ENCODE data around the gene ATG5. TPM values are rescaled to one million over a fixed set of nuclear protein-coding genes. Genes with fewer than 3 reads are reported as not detected.

Gene ATG5
- total RNA-seq, 2 experiments from 2014 or later, result 25.7 to 28.5 TPM

GRCh38 chr6:106334646-106335448 lies 9.3 kb upstream of the ATG5 start:
- no peak overlapping the region for H3K4me3 Mint-ChIP-seq
- no peak overlapping the region for H3K27ac Mint-ChIP-seq
- H3K4me1 Mint-ChIP-seq, result peaks cover 6% of the 10 kb centered on the region
- POLR2A ChIA-PET, result interaction anchor here (0.6 to 1.3 kb wide), 3 partner anchors 9 to 698 kb away, joined by 3 to 5 read pairs (median 4); partner anchors contain the start of gene ATG5
- peaks cover 29% of the 10 kb centered on the region for H3K27me3 Mint-ChIP-seq
- peak; percentile 47 for DNase-seq
- peak; percentile 77 for ATAC-seq (ENCODE audit: low read depth)
- H3K9me3 Mint-ChIP-seq, result no peaks in the 10 kb centered on the region
- no peaks in the 10 kb centered on the region for H3K36me3 Mint-ChIP-seq

GRCh38 chr6:106324726-106325335 lies 729 bp downstream of the ATG5 start:
- peak overlapping the region; percentile 99 for H3K27ac Mint-ChIP-seq
- peaks cover 14% of the 10 kb centered on the region for H3K27me3 Mint-ChIP-seq
- H3K4me3 Mint-ChIP-seq, result peak overlapping the region; percentile 100
- no peaks in the 10 kb centered on the region for H3K9me3 Mint-ChIP-seq
- ATAC-seq (ENCODE audit: low read depth) (no peak), DNase-seq (no peak)
- H3K4me1 Mint-ChIP-seq, result peaks cover 30% of the 10 kb centered on the region
- peaks cover 13% of the 10 kb centered on the region for H3K36me3 Mint-ChIP-seq
- POLR2A ChIA-PET, result interaction anchor here (1.0 to 1.7 kb wide), 6 partner anchors 10 to 343 kb away, joined by 3 to 5 read pairs (median 4); no protein-coding TSS in a partner anchor

- H3K27me3 Mint-ChIP-seq, result no peaks in the 10 kb centered on the region
- H3K4me3 Mint-ChIP-seq, result no peak overlapping the region
- no peak overlapping the region for H3K27ac Mint-ChIP-seq
- no peak for ATAC-seq (ENCODE audit: low read depth)
- no peak for DNase-seq
- POLR2A ChIA-PET, result no interaction called here
- H3K4me1 Mint-ChIP-seq, result peaks cover 38% of the 10 kb centered on the region
- peaks cover 16% of the 10 kb centered on the region for H3K36me3 Mint-ChIP-seq
- H3K9me3 Mint-ChIP-seq, result no peaks in the 10 kb centered on the region
These were observed 3.6 kb downstream of the ATG5 start for GRCh38 chr6:106321940-106322339.

- H3K27me3 Mint-ChIP-seq, result no peaks in the 10 kb centered on the region
- H3K4me3 Mint-ChIP-seq, result no peak overlapping the region
- no peak overlapping the region for H3K27ac Mint-ChIP-seq
- H3K4me1 Mint-ChIP-seq, result peaks cover 36% of the 10 kb centered on the region
- H3K9me3 Mint-ChIP-seq, result no peaks in the 10 kb centered on the region
- H3K36me3 Mint-ChIP-seq, result peaks cover 22% of the 10 kb centered on the region
- no peak for DNase-seq
- ATAC-seq (ENCODE audit: low read depth), result no peak
- POLR2A ChIA-PET, result no interaction called here
These were observed 6.7 kb downstream of the ATG5 start for GRCh38 chr6:106318851-106319250.

- peaks cover 36% of the 10 kb centered on the region for H3K4me1 Mint-ChIP-seq
- H3K9me3 Mint-ChIP-seq, result no peaks in the 10 kb centered on the region
- POLR2A ChIA-PET, result no interaction called here
- peaks cover 21% of the 10 kb centered on the region for H3K36me3 Mint-ChIP-seq
- no peaks in the 10 kb centered on the region for H3K27me3 Mint-ChIP-seq
- no peak overlapping the region for H3K27ac Mint-ChIP-seq
- DNase-seq (no peak), ATAC-seq (ENCODE audit: low read depth) (no peak)
- no peak overlapping the region for H3K4me3 Mint-ChIP-seq
These were observed 7.5 kb downstream of the ATG5 start for GRCh38 chr6:106318061-106318460.

- no peak overlapping the region for H3K27ac Mint-ChIP-seq
- no peaks in the 10 kb centered on the region for H3K9me3 Mint-ChIP-seq
- H3K4me1 Mint-ChIP-seq, result peaks cover 44% of the 10 kb centered on the region
- ATAC-seq (ENCODE audit: low read depth) (no peak), DNase-seq (no peak)
- POLR2A ChIA-PET, result interaction anchor here (0.6 kb wide), 1 partner anchor 9 kb away, joined by 3 read pairs; the partner anchor contains the start of gene ATG5
- no peaks in the 10 kb centered on the region for H3K27me3 Mint-ChIP-seq
- peaks cover 27% of the 10 kb centered on the region for H3K36me3 Mint-ChIP-seq
- peak overlapping the region; percentile 3 for H3K4me3 Mint-ChIP-seq
These were observed 9.2 kb downstream of the ATG5 start for GRCh38 chr6:106316375-106316766.

- peaks cover 31% of the 10 kb centered on the region for H3K36me3 Mint-ChIP-seq
- peak overlapping the region; percentile 5 for H3K4me3 Mint-ChIP-seq
- POLR2A ChIA-PET, result no interaction called here
- no peaks in the 10 kb centered on the region for H3K27me3 Mint-ChIP-seq
- H3K4me1 Mint-ChIP-seq, result peaks cover 44% of the 10 kb centered on the region
- no peaks in the 10 kb centered on the region for H3K9me3 Mint-ChIP-seq
- DNase-seq, result no peak
- ATAC-seq (ENCODE audit: low read depth), result no peak
- H3K27ac Mint-ChIP-seq, result no peak overlapping the region
These were observed 9.7 kb downstream of the ATG5 start for GRCh38 chr6:106315765-106316374.

GRCh38 chr6:106309766-106310373 lies 15.7 kb downstream of the ATG5 start:
- POLR2A ChIA-PET, result no interaction called here

GRCh38 chr6:106308985-106309384 lies 16.6 kb downstream of the ATG5 start:
- Mint-ChIP-seq H3K27me3 (no peaks in the 10 kb centered on the region), H3K4me1 (peaks cover 20% of the 10 kb centered on the region), H3K27ac (no peak overlapping the region), H3K36me3 (peaks cover 32% of the 10 kb centered on the region), H3K4me3 (no peak overlapping the region), H3K9me3 (no peaks in the 10 kb centered on the region)
- POLR2A ChIA-PET, result no interaction called here
- DNase-seq, result no peak
- ATAC-seq (ENCODE audit: low read depth), result no peak

More at GRCh38 chr6:106309766-106310373, 15.7 kb downstream of the ATG5 start:
- H3K4me3 Mint-ChIP-seq, result no peak overlapping the region
- H3K36me3 Mint-ChIP-seq, result peaks cover 33% of the 10 kb centered on the region
- DNase-seq (no peak), ATAC-seq (ENCODE audit: low read depth) (no peak)
- H3K27me3 Mint-ChIP-seq, result no peaks in the 10 kb centered on the region
- H3K9me3 Mint-ChIP-seq, result no peaks in the 10 kb centered on the region
- H3K4me1 Mint-ChIP-seq, result peaks cover 20% of the 10 kb centered on the region
- no peak overlapping the region for H3K27ac Mint-ChIP-seq

- no peaks in the 10 kb centered on the region for H3K27me3 Mint-ChIP-seq
- no peak overlapping the region for H3K4me3 Mint-ChIP-seq
- ATAC-seq (ENCODE audit: low read depth) (no peak), DNase-seq (no peak)
- POLR2A ChIA-PET, result no interaction called here
- H3K4me1 Mint-ChIP-seq, result peaks cover 5% of the 10 kb centered on the region
- no peak overlapping the region for H3K27ac Mint-ChIP-seq
- peaks cover 10% of the 10 kb centered on the region for H3K36me3 Mint-ChIP-seq
- no peaks in the 10 kb centered on the region for H3K9me3 Mint-ChIP-seq
These were observed 19.8 kb downstream of the ATG5 start for GRCh38 chr6:106305740-106306139.

GRCh38 chr6:106300944-106301343 lies 24.6 kb downstream of the ATG5 start:
- ATAC-seq (ENCODE audit: low read depth) (no peak), DNase-seq (no peak)
- H3K9me3 Mint-ChIP-seq, result no peaks in the 10 kb centered on the region
- no peak overlapping the region for H3K27ac Mint-ChIP-seq
- H3K4me1 Mint-ChIP-seq, result peaks cover 5% of the 10 kb centered on the region
- POLR2A ChIA-PET, result interaction anchor here (0.6 kb wide), 1 partner anchor 547 kb away, joined by 3 read pairs; no protein-coding TSS in a partner anchor
- H3K4me3 Mint-ChIP-seq, result no peak overlapping the region
- H3K36me3 Mint-ChIP-seq, result peaks cover 2% of the 10 kb centered on the region
- H3K27me3 Mint-ChIP-seq, result no peaks in the 10 kb centered on the region

- DNase-seq (no peak), ATAC-seq (ENCODE audit: low read depth) (no peak)
- POLR2A ChIA-PET, result interaction anchor here (0.6 kb wide), 1 partner anchor 20 kb away, joined by 3 read pairs; no protein-coding TSS in a partner anchor
- Mint-ChIP-seq H3K27me3 (no peaks in the 10 kb centered on the region), H3K36me3 (peaks cover 2% of the 10 kb centered on the region), H3K4me1 (peaks cover 5% of the 10 kb centered on the region), H3K9me3 (no peaks in the 10 kb centered on the region), H3K27ac (no peak overlapping the region), H3K4me3 (no peak overlapping the region)
These were observed 25.4 kb downstream of the ATG5 start for GRCh38 chr6:106300020-106300780.

GRCh38 chr6:106293116-106293515 lies 32.4 kb downstream of the ATG5 start:
- Mint-ChIP-seq H3K27ac (no peak overlapping the region), H3K27me3 (no peaks in the 10 kb centered on the region), H3K4me3 (no peak overlapping the region), H3K36me3 (peaks cover 32% of the 10 kb centered on the region), H3K9me3 (peaks cover 4% of the 10 kb centered on the region), H3K4me1 (peaks cover 7% of the 10 kb centered on the region)
- POLR2A ChIA-PET, result no interaction called here
- DNase-seq (no peak), ATAC-seq (ENCODE audit: low read depth) (no peak)
